ENCODE measurements around the gene H2AZ1. TPM values are rescaled to one million over a fixed set of nuclear protein-coding genes. Genes with fewer than 3 reads are reported as not detected.

H2AZ1 gene
- polyA plus RNA-seq, 1 donor from 2014 or later = 571 TPM

- Histone ChIP-seq H3K36me3 (ENCODE audit: insufficient read depth, low read length) (peaks cover 9% of the 10 kb centered on the region), H3K27ac (ENCODE audit: low read length) (no peak overlapping the region), H3K4me3 (ENCODE audit: low read length) (no peak overlapping the region), H3K9me2 (ENCODE audit: insufficient read depth, low read length) (no peaks in the 10 kb centered on the region), H4K20me1 (ENCODE audit: insufficient read depth) (no peaks in the 10 kb centered on the region), H3K4me2 (ENCODE audit: low read length) (no peak overlapping the region), H3K9me3 (ENCODE audit: low read length) (no peaks in the 10 kb centered on the region), H3K9ac (ENCODE audit: low read length) (no peak overlapping the region), H3F3A (ENCODE audit: insufficient read depth, low read length, poor library complexity, severe bottlenecking) (no peaks in the 10 kb centered on the region), H3K27me3 (ENCODE audit: insufficient read depth, low read depth, low read length) (no peaks in the 10 kb centered on the region), H2AFZ (ENCODE audit: low read depth, low read length) (no peak overlapping the region), H3K79me2 (replicated peaks; ENCODE audit: insufficient read depth, low read length) (no peaks in the 10 kb centered on the region)
- TF ChIP-seq POLR2AphosphoS5 (IDR thresholded peaks at IDR 0.05) (no peak), EP300 (conservative IDR thresholded peaks at IDR 0.05; ENCODE audit: poor library complexity, severe bottlenecking) (no peak), MXI1 (conservative IDR thresholded peaks at IDR 0.05; ENCODE audit: poor library complexity, severe bottlenecking) (no peak), RAD21 (conservative IDR thresholded peaks at IDR 0.05) (no peak), SMC3 (conservative IDR thresholded peaks at IDR 0.05; ENCODE audit: poor library complexity) (no peak), REST (IDR thresholded peaks at IDR 0.05; ENCODE audit: borderline replicate concordance) (no peak), EZH2 (IDR thresholded peaks at IDR 0.05; ENCODE audit: borderline replicate concordance, insufficient read depth, low read length, poor library complexity, severe bottlenecking) (no peak), TAF1 (IDR thresholded peaks at IDR 0.05; ENCODE audit: low read depth) (no peak), CTCF (IDR thresholded peaks at IDR 0.05; ENCODE audit: poor library complexity, severe bottlenecking) (no peak)
Measured at GRCh38 chr4:99918656-99919055, 31.4 kb downstream of the H2AZ1 start.

DNA sequence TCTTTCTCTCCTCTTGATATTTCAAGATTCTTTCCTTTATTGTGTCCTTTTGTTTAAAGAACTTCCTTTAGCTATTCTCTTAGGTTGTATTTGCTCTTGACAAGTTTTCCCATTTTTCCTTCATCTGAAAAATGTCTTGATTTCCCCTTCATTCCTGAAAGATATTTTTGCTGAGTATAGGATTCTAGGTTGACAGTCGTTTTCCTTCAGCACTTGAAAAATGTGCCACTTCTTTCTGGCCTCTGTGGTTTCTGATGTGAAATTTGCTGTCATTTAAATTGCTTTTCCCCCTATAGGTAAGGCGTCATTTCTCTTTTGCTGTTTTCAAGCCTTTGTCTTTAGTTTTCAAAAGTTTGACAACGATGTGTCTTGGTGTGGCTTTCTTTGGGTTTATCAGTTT, 32.5 kb downstream of the H2AZ1 start:
- H3F3A ChIP-seq (ENCODE audit: insufficient read depth, low read length, poor library complexity, severe bottlenecking) = no peaks in the 10 kb centered on the region
- no peak overlapping the region for H3K27ac ChIP-seq (ENCODE audit: low read length)
- H3K4me2 ChIP-seq (ENCODE audit: low read length) = no peak overlapping the region
- H3K79me2 ChIP-seq (replicated peaks; ENCODE audit: insufficient read depth, low read length) = no peaks in the 10 kb centered on the region
- H2AFZ ChIP-seq (ENCODE audit: low read depth, low read length) = no peak overlapping the region
- no peaks in the 10 kb centered on the region for H4K20me1 ChIP-seq (ENCODE audit: insufficient read depth)
- no peak overlapping the region for H3K4me3 ChIP-seq (ENCODE audit: low read length)
- peaks cover 5% of the 10 kb centered on the region for H3K36me3 ChIP-seq (ENCODE audit: insufficient read depth, low read length)
- no peaks in the 10 kb centered on the region for H3K9me2 ChIP-seq (ENCODE audit: insufficient read depth, low read length)
- H3K27me3 ChIP-seq (ENCODE audit: insufficient read depth, low read depth, low read length) = no peaks in the 10 kb centered on the region
- no peaks in the 10 kb centered on the region for H3K9me3 ChIP-seq (ENCODE audit: low read length)
- TF ChIP-seq REST (IDR thresholded peaks at IDR 0.05; ENCODE audit: borderline replicate concordance) (no peak), TAF1 (IDR thresholded peaks at IDR 0.05; ENCODE audit: low read depth) (no peak), EP300 (conservative IDR thresholded peaks at IDR 0.05; ENCODE audit: poor library complexity, severe bottlenecking) (no peak), CTCF (IDR thresholded peaks at IDR 0.05; ENCODE audit: poor library complexity, severe bottlenecking) (no peak)
- no peak overlapping the region for H3K9ac ChIP-seq (ENCODE audit: low read length)
